PC-3 (cell line): ENCODE measurements around the gene TNXB.

ENCODE experiments used
- CTCF ChIP-seq: fragments of 300-600 bp; sonication (generic); conservative IDR thresholded peaks from 2 replicates; pipeline ENCODE4 v1.5.1; 2017; ENCODE audit warnings: antibody characterized with exemption, low read depth, mild to moderate bottlenecking, low read length
- EZH2 ChIP-seq: fragments of 300-600 bp; sonication (generic); IDR thresholded peaks from one replicate; pipeline ENCODE4 v1.6.1; 2017; ENCODE audit warnings: antibody characterized with exemption, mild to moderate bottlenecking, low read length; ENCODE audit not compliant: unreplicated experiment
- EZH2phosphoT487 ChIP-seq: fragments of 300-600 bp; sonication (generic); IDR thresholded peaks from 2 replicates; pipeline ENCODE4 v1.6.1; 2018; ENCODE audit warnings: mild to moderate bottlenecking, antibody characterized with exemption, low read length, borderline replicate concordance

GRCh38 chr6:32153564-32154513 is 44.7 kb upstream of the TNXB start, which contains the start of gene PPT2:
- TF ChIP-seq CTCF (no peak; the same call in 1 of the 2 replicates), EZH2 (no peak), EZH2phosphoT487 (no peak)
